Measurements from ENCODE around the gene CDH12. TPM values are rescaled to one million over a fixed set of nuclear protein-coding genes. Genes with fewer than 3 reads are reported as not detected.

Gene CDH12
- total RNA-seq, 1 experiment from 2014 or later = not detected

DNA sequence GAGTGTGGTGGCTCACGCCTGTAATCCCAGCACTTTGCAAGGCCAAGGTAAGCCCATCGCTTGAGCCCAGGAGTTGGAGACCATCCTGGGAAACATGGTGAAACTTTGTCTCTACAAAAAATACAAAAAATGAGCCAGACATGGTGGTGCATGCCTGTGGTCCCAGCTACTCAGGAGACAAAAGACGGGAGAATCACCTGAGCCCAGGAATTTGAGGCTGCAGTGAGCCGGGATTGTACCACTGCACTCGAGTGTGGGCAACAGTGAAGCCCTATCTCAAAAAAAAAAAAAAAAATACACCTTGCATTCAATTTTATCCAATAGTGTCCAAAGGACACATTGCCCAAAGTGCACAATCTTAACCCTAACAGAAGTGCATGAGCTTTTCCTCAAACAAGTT is 372.8 kb downstream of the CDH12 start:
- Histone ChIP-seq H4K20me1 (ENCODE audit: insufficient read depth) (no peaks in the 10 kb centered on the region), H3K4me2 (ENCODE audit: low read length) (no peak overlapping the region), H3K4me1 (ENCODE audit: control insufficient read depth in 1 of 2, insufficient read depth in 2 of 2, low read length in 2 of 2) (no peaks in the 10 kb centered on the region), H3K9me3 (ENCODE audit: control insufficient read depth in 1 of 2, insufficient read depth in 1 of 2, low read depth in 1 of 2, low read length in 2 of 2) (peaks cover 11 to 16% of the 10 kb centered on the region in 2 experiments; a peak in 2 of 4 replicates), H3K36me3 (ENCODE audit: control insufficient read depth in 1 of 2, insufficient read depth in 2 of 2, low read length in 2 of 2) (no peaks in the 10 kb centered on the region), H3K4me3 (replicated peaks in 1 of 2; ENCODE audit: low read depth in 1 of 2, low read length in 2 of 2) (no peak overlapping the region), H3K9me2 (ENCODE audit: insufficient read depth) (no peaks in the 10 kb centered on the region), H3K27ac (ENCODE audit: low read depth, low read length) (no peak overlapping the region), H2AFZ (ENCODE audit: low read depth, low read length, poor library complexity, severe bottlenecking) (no peak overlapping the region), H3K79me2 (ENCODE audit: insufficient read depth, low read length) (no peaks in the 10 kb centered on the region), H3K9ac (ENCODE audit: low read length) (no peak overlapping the region), H3K27me3 (ENCODE audit: insufficient read depth, low read length) (no peaks in the 10 kb centered on the region)
- no peak for TF ChIP-seq TCF7L2 (IDR thresholded peaks at IDR 0.05; ENCODE audit: borderline replicate concordance, extremely low read depth, insufficient read depth, insufficient read length)
- no peak for TF ChIP-seq RAD21 (IDR thresholded peaks at IDR 0.05; ENCODE audit: low read depth)
- TF ChIP-seq POLR2AphosphoS5 (IDR thresholded peaks at IDR 0.05; ENCODE audit: low read depth, low read length) = no peak
- TF ChIP-seq, protein P1, sequence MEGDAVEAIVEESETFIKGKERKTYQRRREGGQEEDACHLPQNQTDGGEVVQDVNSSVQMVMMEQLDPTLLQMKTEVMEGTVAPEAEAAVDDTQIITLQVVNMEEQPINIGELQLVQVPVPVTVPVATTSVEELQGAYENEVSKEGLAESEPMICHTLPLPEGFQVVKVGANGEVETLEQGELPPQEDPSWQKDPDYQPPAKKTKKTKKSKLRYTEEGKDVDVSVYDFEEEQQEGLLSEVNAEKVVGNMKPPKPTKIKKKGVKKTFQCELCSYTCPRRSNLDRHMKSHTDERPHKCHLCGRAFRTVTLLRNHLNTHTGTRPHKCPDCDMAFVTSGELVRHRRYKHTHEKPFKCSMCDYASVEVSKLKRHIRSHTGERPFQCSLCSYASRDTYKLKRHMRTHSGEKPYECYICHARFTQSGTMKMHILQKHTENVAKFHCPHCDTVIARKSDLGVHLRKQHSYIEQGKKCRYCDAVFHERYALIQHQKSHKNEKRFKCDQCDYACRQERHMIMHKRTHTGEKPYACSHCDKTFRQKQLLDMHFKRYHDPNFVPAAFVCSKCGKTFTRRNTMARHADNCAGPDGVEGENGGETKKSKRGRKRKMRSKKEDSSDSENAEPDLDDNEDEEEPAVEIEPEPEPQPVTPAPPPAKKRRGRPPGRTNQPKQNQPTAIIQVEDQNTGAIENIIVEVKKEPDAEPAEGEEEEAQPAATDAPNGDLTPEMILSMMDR (IDR thresholded peaks at IDR 0.05 in 2 of 3, conservative IDR thresholded peaks at IDR 0.05 in 1 of 3; ENCODE audit: borderline replicate concordance in 1 of 3, insufficient read depth in 1 of 3, low read depth in 2 of 3, low read length in 2 of 3) = no peak
- no peak for TF ChIP-seq ELF1 (IDR thresholded peaks at IDR 0.05; ENCODE audit: borderline replicate concordance, low read depth)
- TF ChIP-seq EGR1 (IDR thresholded peaks at IDR 0.05; ENCODE audit: low read depth) = no peak
- no peak for TF ChIP-seq SIN3A (IDR thresholded peaks at IDR 0.05; ENCODE audit: low read depth)
- no peak for TF ChIP-seq ZFX (IDR thresholded peaks at IDR 0.05)
- no peak for TF ChIP-seq JUND (IDR thresholded peaks at IDR 0.05)
- no peak for TF ChIP-seq EZH2 (IDR thresholded peaks at IDR 0.05)
- no peak for TF ChIP-seq FOSL1 (IDR thresholded peaks at IDR 0.05; ENCODE audit: low read depth)
- TF ChIP-seq, protein P2, sequence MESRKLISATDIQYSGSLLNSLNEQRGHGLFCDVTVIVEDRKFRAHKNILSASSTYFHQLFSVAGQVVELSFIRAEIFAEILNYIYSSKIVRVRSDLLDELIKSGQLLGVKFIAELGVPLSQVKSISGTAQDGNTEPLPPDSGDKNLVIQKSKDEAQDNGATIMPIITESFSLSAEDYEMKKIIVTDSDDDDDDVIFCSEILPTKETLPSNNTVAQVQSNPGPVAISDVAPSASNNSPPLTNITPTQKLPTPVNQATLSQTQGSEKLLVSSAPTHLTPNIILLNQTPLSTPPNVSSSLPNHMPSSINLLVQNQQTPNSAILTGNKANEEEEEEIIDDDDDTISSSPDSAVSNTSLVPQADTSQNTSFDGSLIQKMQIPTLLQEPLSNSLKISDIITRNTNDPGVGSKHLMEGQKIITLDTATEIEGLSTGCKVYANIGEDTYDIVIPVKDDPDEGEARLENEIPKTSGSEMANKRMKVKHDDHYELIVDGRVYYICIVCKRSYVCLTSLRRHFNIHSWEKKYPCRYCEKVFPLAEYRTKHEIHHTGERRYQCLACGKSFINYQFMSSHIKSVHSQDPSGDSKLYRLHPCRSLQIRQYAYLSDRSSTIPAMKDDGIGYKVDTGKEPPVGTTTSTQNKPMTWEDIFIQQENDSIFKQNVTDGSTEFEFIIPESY (IDR thresholded peaks at IDR 0.05; ENCODE audit: extremely low read depth, insufficient replicate concordance, low read length) = no peak
- no peak for TF ChIP-seq EZH2phosphoT487 (IDR thresholded peaks at IDR 0.05; ENCODE audit: borderline replicate concordance)
- TF ChIP-seq, protein P3, sequence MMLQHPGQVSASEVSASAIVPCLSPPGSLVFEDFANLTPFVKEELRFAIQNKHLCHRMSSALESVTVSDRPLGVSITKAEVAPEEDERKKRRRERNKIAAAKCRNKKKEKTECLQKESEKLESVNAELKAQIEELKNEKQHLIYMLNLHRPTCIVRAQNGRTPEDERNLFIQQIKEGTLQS (IDR thresholded peaks at IDR 0.05) = no peak
- TF ChIP-seq POLR2A (IDR thresholded peaks at IDR 0.05; ENCODE audit: borderline replicate concordance, extremely low read depth, insufficient read depth, insufficient read length) = no peak
- TF ChIP-seq SRF (IDR thresholded peaks at IDR 0.05; ENCODE audit: low read depth) = no peak
- TF ChIP-seq, protein P4, sequence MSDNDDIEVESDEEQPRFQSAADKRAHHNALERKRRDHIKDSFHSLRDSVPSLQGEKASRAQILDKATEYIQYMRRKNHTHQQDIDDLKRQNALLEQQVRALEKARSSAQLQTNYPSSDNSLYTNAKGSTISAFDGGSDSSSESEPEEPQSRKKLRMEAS (IDR thresholded peaks at IDR 0.05) = no peak
- TF ChIP-seq CEBPB (IDR thresholded peaks at IDR 0.05; ENCODE audit: low read depth) = no peak
- TF ChIP-seq YY1 (IDR thresholded peaks at IDR 0.05; ENCODE audit: extremely low read depth, insufficient replicate concordance, low read depth, low read length) = no peak
- no TSS peak for BruUV-seq (replicated peaks)
- RAD21 ChIA-PET (ENCODE audit: low non-redundant PET in 1 of 2, low total read pairs in 2 of 2, uncharacterized antibody in 2 of 2, unreplicated experiment in 2 of 2) = no interaction called here
- DNase-seq (ENCODE audit: low read depth, low spot score) = no peak
- POLR2A ChIA-PET = no interaction called here
- intact Hi-C loops (cut with micrococcal nuclease) = no loop called here
- CTCF ChIA-PET = no interaction called here
- ATAC-seq = no peak
